ENCODE measurements around the gene SLC16A3. TPM values are rescaled to one million over a fixed set of nuclear protein-coding genes. Genes with fewer than 3 reads are reported as not detected.
"Not testable (repeated sequence)": the region's sequence is repeated elsewhere in the genome, so short reads cannot be mapped to it uniquely, and the experiment has no call there.

SLC16A3 gene
- polyA plus RNA-seq, 3 donors, result 26.3 to 103 (median 35.3) TPM

GRCh38 chr17:82252511-82253178 is 23.8 kb downstream of the SLC16A3 start:
- peaks cover 85% of the 10 kb centered on the region for H3K79me2 ChIP-seq (ENCODE audit: insufficient read depth, low read length)
- H3K4me2 ChIP-seq (replicated peaks; ENCODE audit: extremely low read depth, low read length, poor library complexity, severe bottlenecking), result no peak overlapping the region
- peaks cover 86 to 89% of the 10 kb centered on the region in 2 donors for H3K36me3 ChIP-seq (replicated peaks in 1 of 2; ENCODE audit: control insufficient read depth in 1 of 2, insufficient read depth in 2 of 2, low read length in 2 of 2)
- Mint-ChIP-seq H3K4me1 (no peaks in the 10 kb centered on the region), H3K36me3 (peaks cover 77 to 84% of the 10 kb centered on the region in 2 donors), H3K9me3 (peaks cover 0 to 4% (median 0%) of the 10 kb centered on the region in 7 donors), H3K27ac (peak overlapping the region in 5 of 7 donors; percentile 10 to 65 (median 54)), H3K4me3 (no peak overlapping the region), H3K27me3 (ENCODE audit: low read depth in 3 of 3) (no peaks in the 10 kb centered on the region)
- 97% methylated on average over 23 of the region's 28 CpGs for WGBS (ENCODE audit: insufficient coverage)
- no peaks in the 10 kb centered on the region for H3K9me3 ChIP-seq (replicated peaks in 1 of 2; ENCODE audit: control insufficient read depth in 1 of 2, insufficient read depth in 1 of 2, low read length in 2 of 2)
- H4K20me1 ChIP-seq (ENCODE audit: insufficient read depth, low read length), result peaks cover 94% of the 10 kb centered on the region
- intact Hi-C loops (cut with micrococcal nuclease), result no loop called here
- no peaks in the 10 kb centered on the region for H3K4me1 ChIP-seq (ENCODE audit: control insufficient read depth in 1 of 2, insufficient read depth in 2 of 2, low read length in 2 of 2)
- TF ChIP-seq, protein P1, sequence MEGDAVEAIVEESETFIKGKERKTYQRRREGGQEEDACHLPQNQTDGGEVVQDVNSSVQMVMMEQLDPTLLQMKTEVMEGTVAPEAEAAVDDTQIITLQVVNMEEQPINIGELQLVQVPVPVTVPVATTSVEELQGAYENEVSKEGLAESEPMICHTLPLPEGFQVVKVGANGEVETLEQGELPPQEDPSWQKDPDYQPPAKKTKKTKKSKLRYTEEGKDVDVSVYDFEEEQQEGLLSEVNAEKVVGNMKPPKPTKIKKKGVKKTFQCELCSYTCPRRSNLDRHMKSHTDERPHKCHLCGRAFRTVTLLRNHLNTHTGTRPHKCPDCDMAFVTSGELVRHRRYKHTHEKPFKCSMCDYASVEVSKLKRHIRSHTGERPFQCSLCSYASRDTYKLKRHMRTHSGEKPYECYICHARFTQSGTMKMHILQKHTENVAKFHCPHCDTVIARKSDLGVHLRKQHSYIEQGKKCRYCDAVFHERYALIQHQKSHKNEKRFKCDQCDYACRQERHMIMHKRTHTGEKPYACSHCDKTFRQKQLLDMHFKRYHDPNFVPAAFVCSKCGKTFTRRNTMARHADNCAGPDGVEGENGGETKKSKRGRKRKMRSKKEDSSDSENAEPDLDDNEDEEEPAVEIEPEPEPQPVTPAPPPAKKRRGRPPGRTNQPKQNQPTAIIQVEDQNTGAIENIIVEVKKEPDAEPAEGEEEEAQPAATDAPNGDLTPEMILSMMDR (IDR thresholded peaks at IDR 0.05), result no peak
- no peak overlapping the region for H3K4me3 ChIP-seq (replicated peaks in 1 of 3; ENCODE audit: low read depth in 2 of 3, low read length in 3 of 3)
- H3K27me3 ChIP-seq (ENCODE audit: control insufficient read depth in 2 of 2, insufficient read depth in 2 of 2, low read length in 2 of 2), result no peaks in the 10 kb centered on the region
- DNase-seq, result no peak
- H3K9ac ChIP-seq (ENCODE audit: insufficient read depth, low read length, poor library complexity, severe bottlenecking), result no peak overlapping the region
- H2AFZ ChIP-seq (ENCODE audit: insufficient read depth, low read depth, low read length, poor library complexity, severe bottlenecking), result no peak overlapping the region
- H3K27ac ChIP-seq (ENCODE audit: low read depth in 1 of 2, low read length in 2 of 2), result no peak overlapping the region

GRCh38 chr17:82253179-82253544 is 24.3 kb downstream of the SLC16A3 start:
- Mint-ChIP-seq H3K4me3 (no peak overlapping the region), H3K4me1 (no peaks in the 10 kb centered on the region), H3K27me3 (ENCODE audit: low read depth in 3 of 3) (no peaks in the 10 kb centered on the region), H3K9me3 (peaks cover 0 to 4% (median 0%) of the 10 kb centered on the region in 7 donors), H3K36me3 (peaks cover 75 to 83% of the 10 kb centered on the region in 2 donors), H3K27ac (peak overlapping the region in 2 of 7 donors; percentile 55 to 65)
- no peak for DNase-seq
- intact Hi-C loops (cut with micrococcal nuclease), result no loop called here
- TF ChIP-seq, protein P1 (IDR thresholded peaks at IDR 0.05), result no peak
- Histone ChIP-seq H2AFZ (ENCODE audit: insufficient read depth, low read depth, low read length, poor library complexity, severe bottlenecking) (no peak overlapping the region), H3K36me3 (replicated peaks in 1 of 2; ENCODE audit: control insufficient read depth in 1 of 2, insufficient read depth in 2 of 2, low read length in 2 of 2) (peaks cover 84 to 87% of the 10 kb centered on the region in 2 donors), H3K4me2 (replicated peaks; ENCODE audit: extremely low read depth, low read length, poor library complexity, severe bottlenecking) (no peak overlapping the region), H3K4me1 (ENCODE audit: control insufficient read depth in 1 of 2, insufficient read depth in 2 of 2, low read length in 2 of 2) (no peaks in the 10 kb centered on the region), H3K27me3 (ENCODE audit: control insufficient read depth in 2 of 2, insufficient read depth in 2 of 2, low read length in 2 of 2) (no peaks in the 10 kb centered on the region), H4K20me1 (ENCODE audit: insufficient read depth, low read length) (peaks cover 94% of the 10 kb centered on the region), H3K4me3 (replicated peaks in 1 of 3; ENCODE audit: low read depth in 2 of 3, low read length in 3 of 3) (no peak overlapping the region), H3K9ac (ENCODE audit: insufficient read depth, low read length, poor library complexity, severe bottlenecking) (no peak overlapping the region), H3K9me3 (replicated peaks in 1 of 2; ENCODE audit: control insufficient read depth in 1 of 2, insufficient read depth in 1 of 2, low read length in 2 of 2) (no peaks in the 10 kb centered on the region), H3K79me2 (ENCODE audit: insufficient read depth, low read length) (peaks cover 84% of the 10 kb centered on the region), H3K27ac (ENCODE audit: low read depth in 1 of 2, low read length in 2 of 2) (no peak overlapping the region)
- 97% methylated on average over 8 of the region's 12 CpGs for WGBS (ENCODE audit: insufficient coverage)

DNA sequence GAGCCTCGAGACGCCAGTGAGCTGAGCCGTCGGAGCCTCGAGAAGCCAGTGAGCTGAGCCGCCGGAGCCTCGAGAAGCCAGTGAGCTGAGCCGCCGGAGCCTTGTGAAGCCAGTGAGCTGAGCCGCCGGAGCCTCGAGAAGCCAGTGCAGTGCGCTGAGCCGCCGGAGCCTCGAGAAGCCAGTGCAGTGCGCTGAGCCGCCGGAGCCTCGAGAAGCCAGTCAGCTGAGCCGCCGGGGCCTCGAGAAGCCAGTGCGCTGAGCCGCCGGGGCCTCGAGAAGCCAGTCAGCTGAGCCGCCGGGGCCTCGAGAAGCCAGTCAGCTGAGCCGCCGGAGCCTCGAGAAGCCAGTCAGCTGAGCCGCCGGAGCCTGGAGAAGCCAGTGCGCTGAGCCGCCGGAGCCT is 25.3 kb downstream of the SLC16A3 start:
- H3K4me3 Mint-ChIP-seq; H3K9me3 ChIP-seq (replicated peaks in 1 of 2; ENCODE audit: control insufficient read depth in 1 of 2, insufficient read depth in 1 of 2, low read length in 2 of 2); H2AFZ ChIP-seq (ENCODE audit: insufficient read depth, low read depth, low read length, poor library complexity, severe bottlenecking); H3K9me3 Mint-ChIP-seq; H3K4me1 ChIP-seq (ENCODE audit: control insufficient read depth in 1 of 2, insufficient read depth in 2 of 2, low read length in 2 of 2); H3K27ac ChIP-seq (ENCODE audit: low read depth in 1 of 2, low read length in 2 of 2); H3K27me3 Mint-ChIP-seq (ENCODE audit: low read depth in 3 of 3); H3K9ac ChIP-seq (ENCODE audit: insufficient read depth, low read length, poor library complexity, severe bottlenecking); DNase-seq; H3K27me3 ChIP-seq (ENCODE audit: control insufficient read depth in 2 of 2, insufficient read depth in 2 of 2, low read length in 2 of 2); intact Hi-C loops (cut with micrococcal nuclease); H3K27ac Mint-ChIP-seq; H3K4me2 ChIP-seq (replicated peaks; ENCODE audit: extremely low read depth, low read length, poor library complexity, severe bottlenecking); H3K4me3 ChIP-seq (replicated peaks in 1 of 3; ENCODE audit: low read depth in 2 of 3, low read length in 3 of 3); H3K4me1 Mint-ChIP-seq: not testable (repeated sequence)
- H3K36me3 Mint-ChIP-seq, result peaks cover 74 to 83% of the 10 kb centered on the region in 2 donors
- WGBS (ENCODE audit: insufficient coverage), result 98% methylated on average over 36 of the region's 39 CpGs
- H4K20me1 ChIP-seq (ENCODE audit: insufficient read depth, low read length), result peaks cover 94% of the 10 kb centered on the region
- H3K36me3 ChIP-seq (replicated peaks in 1 of 2; ENCODE audit: control insufficient read depth in 1 of 2, insufficient read depth in 2 of 2, low read length in 2 of 2), result peaks cover 84 to 87% of the 10 kb centered on the region in 2 donors
- peaks cover 84% of the 10 kb centered on the region for H3K79me2 ChIP-seq (ENCODE audit: insufficient read depth, low read length)
